ENCODE data around the gene HHAT.

The HHAT gene

DNA sequence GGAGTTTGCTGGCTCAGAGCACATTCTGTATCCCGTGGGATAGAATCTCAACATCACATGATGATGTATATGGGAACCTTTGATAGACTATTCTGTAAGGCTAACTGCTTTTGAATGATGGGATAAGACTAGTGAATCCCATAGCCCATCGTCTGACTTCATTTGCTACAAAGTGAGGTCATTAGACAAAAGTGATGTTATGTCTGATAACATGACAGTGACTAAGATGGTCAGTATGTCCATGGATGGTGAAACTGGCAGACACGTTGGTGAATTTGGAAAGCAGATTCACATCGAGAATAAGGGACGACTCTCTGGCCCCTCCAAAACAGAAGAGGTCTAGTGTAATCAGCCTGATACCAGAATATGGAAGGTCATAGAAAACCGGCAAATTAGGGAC is 108.4 kb downstream of the HHAT start:
- DNase-seq (ENCODE audit: low read depth in 2 of 3, low spot score in 2 of 3): no peak

GRCh38 chr1:210437781-210438180 is 109.1 kb downstream of the HHAT start:
- DNase-seq (ENCODE audit: low read depth in 2 of 3, low spot score in 2 of 3): no peak

GRCh38 chr1:210438928-210439841 is 110.5 kb downstream of the HHAT start:
- no peak for DNase-seq (ENCODE audit: low read depth in 2 of 3, low spot score in 2 of 3)

DNA sequence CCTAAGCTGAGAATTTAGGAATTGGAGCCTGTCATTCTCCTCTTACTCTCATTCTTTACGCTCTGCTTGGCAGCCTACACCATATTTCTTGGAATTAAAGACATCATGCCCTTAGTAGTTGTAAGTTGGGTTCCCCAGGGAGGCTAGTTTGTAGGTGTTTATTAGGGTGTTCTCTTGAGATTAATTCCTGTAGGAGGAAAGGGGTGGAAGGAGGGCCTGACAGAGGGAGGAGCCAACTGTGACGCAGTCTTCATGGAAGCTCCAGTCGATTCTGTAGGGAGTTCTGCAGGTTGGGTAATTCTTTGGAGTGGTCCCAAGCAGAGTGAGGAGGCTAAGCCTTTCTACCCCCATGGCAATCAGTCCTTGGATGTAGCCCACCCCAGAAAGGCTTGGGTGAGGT is 111.4 kb downstream of the HHAT start:
- DNase-seq (ENCODE audit: low read depth in 2 of 3, low spot score in 2 of 3): no peak

DNA sequence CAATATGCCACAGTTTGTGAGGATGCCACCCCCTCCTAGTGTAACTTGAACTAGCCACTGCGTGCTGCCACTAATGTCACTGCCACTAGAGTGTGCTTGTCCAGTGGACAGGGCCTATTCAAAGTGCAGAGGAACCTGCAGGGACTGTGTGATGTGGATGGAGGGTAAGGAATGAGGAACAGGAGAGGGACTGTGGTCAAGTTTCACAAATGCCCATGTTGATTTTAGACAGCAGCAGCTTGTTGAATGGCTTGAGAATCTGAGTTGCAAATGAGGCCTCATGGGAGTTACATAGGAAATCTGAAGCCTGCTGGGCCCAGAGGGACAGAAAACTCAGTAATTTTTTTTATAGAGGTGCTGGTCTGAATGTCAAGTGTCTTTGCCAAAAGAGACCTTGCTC is 112.3 kb downstream of the HHAT start:
- no peak for DNase-seq (ENCODE audit: low read depth in 2 of 3, low spot score in 2 of 3)

DNA sequence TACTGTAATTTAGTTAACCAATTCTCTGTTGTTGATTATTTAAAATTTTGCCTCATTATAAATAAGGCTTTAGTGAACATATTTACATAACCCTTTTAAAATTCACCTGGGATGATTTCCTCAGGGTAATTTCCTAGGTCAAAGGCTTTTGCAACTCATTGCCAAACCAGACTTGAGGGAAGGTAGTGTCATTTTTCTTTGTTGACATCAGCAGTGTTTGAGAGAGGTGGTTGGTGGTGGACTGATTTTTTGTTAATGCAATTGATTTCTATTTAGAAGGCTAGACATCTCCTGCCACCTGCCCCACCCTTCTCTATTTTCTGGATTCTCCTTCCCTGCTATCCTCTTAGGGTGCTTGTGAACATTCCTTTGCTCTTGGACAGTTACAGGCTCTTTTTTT is 116.8 kb downstream of the HHAT start:
- no peak for DNase-seq (ENCODE audit: low read depth in 2 of 3, low spot score in 2 of 3)

DNA sequence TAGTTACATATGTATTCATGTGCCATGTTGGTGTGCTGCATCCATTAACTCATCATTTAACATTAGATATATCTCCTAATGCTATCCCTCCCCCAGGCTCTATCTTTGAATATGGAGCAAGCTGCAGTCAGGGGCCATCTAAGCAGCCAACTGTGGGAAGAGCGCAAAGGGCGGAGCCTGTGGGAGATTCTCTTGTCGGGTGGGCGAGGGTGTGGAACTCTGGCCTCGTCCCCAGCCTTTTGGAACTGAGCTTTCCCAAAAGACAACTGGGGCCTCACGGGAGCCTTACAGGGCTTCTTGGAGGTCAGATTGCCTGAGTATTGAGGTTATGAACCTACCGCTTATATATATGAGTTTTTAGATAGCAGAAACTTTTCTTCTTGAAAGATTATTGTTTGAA is 117.2 kb downstream of the HHAT start:
- DNase-seq (ENCODE audit: low read depth in 2 of 3, low spot score in 2 of 3): no peak

- DNase-seq (ENCODE audit: low read depth in 2 of 3, low spot score in 2 of 3): peak; percentile 18 to 72 (median 53)
Measured at GRCh38 chr1:210446479-210446878, 117.8 kb downstream of the HHAT start.

- DNase-seq (ENCODE audit: low read depth in 2 of 3, low spot score in 2 of 3): no peak
Measured at GRCh38 chr1:210447456-210448057, 118.9 kb downstream of the HHAT start.

DNA sequence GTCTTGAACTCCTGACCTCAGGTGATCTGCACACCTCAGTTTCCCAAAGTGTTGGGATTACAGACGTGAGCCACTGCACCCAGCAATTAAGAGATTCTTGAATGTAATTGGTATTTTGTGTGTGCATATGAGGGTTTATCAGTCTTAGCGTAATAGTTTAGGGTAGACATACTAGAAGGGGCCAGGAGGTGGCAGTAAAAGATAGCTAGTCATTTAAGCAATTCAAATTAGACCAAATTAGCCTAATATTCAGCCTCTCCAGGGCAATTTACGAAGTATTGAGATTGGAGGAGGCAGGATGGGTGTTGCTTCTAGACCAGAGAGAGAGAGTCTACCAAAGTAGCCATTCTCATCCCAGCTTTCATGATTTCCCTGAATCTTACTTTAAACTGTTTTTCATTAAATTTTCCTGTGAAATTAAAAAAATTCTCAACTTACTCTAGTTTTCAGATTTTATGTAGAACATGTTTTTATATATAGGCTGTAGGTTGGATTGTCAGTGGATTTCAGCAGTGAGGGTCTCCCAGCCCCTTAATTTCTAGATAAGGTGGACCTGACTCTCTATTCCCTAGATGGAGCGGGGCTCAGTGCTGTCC is 119.7 kb downstream of the HHAT start:
- no peak for DNase-seq (ENCODE audit: low read depth in 2 of 3, low spot score in 2 of 3)

- DNase-seq (ENCODE audit: low read depth in 2 of 3, low spot score in 2 of 3): no peak
Measured at GRCh38 chr1:210455840-210456603, 127.3 kb downstream of the HHAT start.

DNA sequence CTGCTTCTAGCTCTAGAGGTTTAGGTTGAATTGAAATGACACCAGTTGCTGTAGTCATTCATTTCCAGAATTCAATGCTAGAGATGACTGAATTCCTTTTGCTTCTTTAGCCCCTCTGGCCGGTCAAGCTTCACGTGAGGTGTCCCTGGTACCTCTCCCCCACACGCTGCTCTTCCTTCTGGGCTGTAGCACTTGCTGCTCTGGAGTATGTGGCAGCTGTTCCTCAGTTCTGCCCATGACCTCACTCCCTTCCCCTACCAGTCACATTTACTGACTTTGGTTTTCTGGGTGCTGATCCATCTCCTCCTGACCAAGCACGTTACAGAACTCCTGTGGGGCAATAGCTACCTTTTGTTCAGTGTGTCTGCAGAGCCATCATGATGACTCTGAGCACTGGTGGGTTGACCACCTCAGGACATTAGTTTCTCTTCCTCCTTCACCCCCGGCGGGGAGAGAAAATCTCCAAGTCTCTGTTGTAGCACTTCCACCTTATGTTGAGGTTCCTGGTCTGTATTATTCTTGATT is 128.1 kb downstream of the HHAT start:
- DNase-seq (ENCODE audit: low read depth in 2 of 3, low spot score in 2 of 3): no peak

DNA sequence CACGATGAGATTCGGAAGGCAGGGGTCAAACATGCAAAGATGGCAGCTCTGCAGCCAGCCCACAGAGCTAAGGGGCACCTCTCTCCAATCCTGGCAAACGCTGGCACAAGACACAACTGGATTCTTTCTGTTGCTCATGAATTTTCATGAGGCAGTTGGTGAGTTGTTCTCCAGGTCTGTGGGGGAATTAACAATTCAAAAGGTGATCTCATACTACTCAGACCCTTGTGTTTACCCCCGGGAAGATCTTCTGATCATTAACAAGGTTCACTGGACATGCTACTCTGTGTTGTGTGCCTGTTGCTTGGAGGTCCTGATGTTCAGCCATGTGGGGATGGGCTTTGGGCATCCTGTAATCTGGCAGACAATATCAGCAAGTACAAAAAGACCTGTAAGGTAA is 128.9 kb downstream of the HHAT start:
- no peak for DNase-seq (ENCODE audit: low read depth in 2 of 3, low spot score in 2 of 3)

DNA sequence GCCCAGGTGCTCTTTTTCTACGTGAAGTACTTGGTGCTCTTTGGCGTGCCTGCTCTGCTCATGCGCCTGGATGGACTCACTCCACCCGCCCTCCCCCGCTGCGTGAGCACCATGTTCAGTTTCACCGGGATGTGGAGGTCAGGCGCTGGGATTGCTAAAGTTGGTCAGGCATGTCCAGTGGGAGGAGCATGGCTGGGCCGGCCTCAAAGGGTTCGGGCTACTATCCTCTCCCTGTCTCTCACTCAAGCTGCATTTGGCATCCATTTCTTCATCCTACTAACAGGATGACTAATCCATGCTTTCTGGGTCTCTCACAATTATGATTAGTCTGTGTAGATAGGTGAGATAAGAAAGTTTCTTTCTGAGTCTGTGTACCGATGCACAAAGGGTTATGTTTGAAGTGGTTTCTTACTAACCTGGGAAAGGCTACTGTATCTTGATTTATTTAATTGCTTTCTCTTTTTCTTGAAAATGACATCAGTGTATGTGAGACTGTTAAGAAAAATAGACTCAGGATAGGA is 135.9 kb downstream of the HHAT start:
- DNase-seq (ENCODE audit: low read depth in 2 of 3, low spot score in 2 of 3): no peak

GRCh38 chr1:210465150-210465549 is 136.4 kb downstream of the HHAT start:
- no peak for DNase-seq (ENCODE audit: low read depth in 2 of 3, low spot score in 2 of 3)

DNA sequence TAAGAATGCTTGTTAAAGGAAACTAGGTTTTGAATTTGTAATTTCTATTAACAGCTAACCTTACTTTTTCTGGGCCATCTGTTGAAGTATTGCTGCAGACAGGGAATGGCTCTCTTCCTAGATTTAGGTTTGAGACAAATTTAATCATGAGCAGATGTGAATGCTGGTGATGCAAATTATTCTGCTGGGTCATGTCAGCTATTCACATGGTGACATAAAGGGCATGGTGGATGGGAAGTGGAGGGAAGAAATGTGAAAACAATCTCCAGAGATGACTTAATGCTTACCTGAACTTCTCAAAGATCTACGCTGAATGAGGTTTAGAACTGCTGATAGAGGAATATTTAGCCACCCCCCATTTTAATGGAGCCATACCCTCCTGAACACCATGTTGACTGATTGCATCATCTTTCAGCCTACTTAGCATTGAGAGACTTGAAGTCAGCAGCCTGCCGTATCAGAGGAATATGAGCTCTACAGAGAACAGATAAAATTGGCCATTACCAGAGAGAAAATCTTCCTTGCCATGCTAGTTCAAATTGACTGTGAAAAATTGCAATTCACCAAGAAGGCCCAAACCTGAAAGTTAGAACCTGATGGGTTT is 138.8 kb downstream of the HHAT start:
- no peak for DNase-seq (ENCODE audit: low read depth in 2 of 3, low spot score in 2 of 3)

GRCh38 chr1:210469441-210469840 is 140.7 kb downstream of the HHAT start:
- DNase-seq (ENCODE audit: low read depth in 2 of 3, low spot score in 2 of 3): no peak

DNA sequence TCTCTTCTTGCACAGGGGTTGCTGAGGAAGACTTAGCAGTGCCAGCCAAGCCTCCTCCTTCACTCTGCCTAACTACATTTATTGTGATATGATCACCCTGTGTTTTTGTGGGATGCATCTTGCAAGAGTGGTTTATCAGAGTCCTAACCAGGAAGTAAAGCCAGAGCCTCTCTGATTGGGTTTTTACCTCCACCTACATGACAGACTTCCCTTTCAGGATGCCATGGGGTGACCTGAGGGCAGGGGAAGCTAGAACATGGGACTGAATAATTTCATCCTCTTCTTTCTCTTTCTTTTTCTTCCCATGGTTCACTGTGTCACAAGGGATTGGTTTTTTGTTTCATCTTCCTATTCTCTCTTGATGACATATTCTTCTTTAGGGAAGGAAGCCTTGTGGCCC is 146.6 kb downstream of the HHAT start:
- DNase-seq (ENCODE audit: low read depth in 2 of 3, low spot score in 2 of 3): no peak

DNA sequence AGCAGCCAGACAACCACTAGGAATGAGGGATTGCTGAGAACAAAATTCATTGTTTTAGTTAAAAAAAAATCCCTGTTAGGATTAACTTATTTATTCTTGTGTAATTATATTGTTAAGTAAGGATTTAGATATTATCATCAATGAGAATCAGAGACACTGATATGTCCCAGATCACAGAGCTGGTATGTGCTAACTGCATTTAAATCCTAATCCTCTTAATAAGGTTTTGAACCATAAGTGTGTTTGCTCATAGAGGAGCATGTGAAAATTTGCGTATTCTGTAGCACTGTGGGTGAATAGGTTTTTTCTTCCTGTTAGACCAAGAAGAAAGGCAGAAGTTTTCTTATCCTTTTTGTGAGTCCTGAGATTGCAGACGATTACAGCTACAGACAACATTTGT is 147.1 kb downstream of the HHAT start:
- no peak for DNase-seq (ENCODE audit: low read depth in 2 of 3, low spot score in 2 of 3)

GRCh38 chr1:210476730-210477129 is 148.0 kb downstream of the HHAT start:
- DNase-seq (ENCODE audit: low read depth in 2 of 3, low spot score in 2 of 3): no peak

Measured in activated CD8-positive, alpha-beta memory T cell treated with anti-CD3 and anti-CD28 coated beads for 48 hours (primary cell).